Activated CD8-positive, alpha-beta memory T cell treated with anti-CD3 and anti-CD28 coated beads, Interleukin-2, amount 10 ng/mL, durations not matched to agents 7 days and 5 days (primary cell): ENCODE data around the gene NTF3. TPM values are rescaled to one million over a fixed set of nuclear protein-coding genes. Genes with fewer than 3 reads are reported as not detected.

Experiments
- ATAC-seq: fragments of 150-1000 bp; cut with Tn5 transposase; one replicate; pipeline ENCODE4 v1.10.0; 2021; ENCODE audit warnings: moderate library complexity
- CTCF ChIA-PET: fragments of 350-600 bp; sonication (Branson Sonifier 250); formaldehyde crosslinking; loops from one replicate; lab custom pipeline; 2021; ENCODE audit warnings: antibody characterized with exemption; lab: Charles Lee
- DNase-seq: peaks from one replicate; pipeline ENCODE4 v3.0.0-alpha.2; 2020
- H3K27ac Mint-ChIP-seq: one replicate; pipeline ENCODE4 v1.8.0; 2021; ENCODE audit warnings: mild to moderate bottlenecking, mixed read lengths
- H3K27me3 Mint-ChIP-seq: one replicate; pipeline ENCODE4 v1.8.0; 2021; ENCODE audit warnings: mixed read lengths
- H3K36me3 Mint-ChIP-seq: one replicate; pipeline ENCODE4 v1.8.0; 2021; ENCODE audit warnings: mild to moderate bottlenecking, mixed read lengths
- H3K4me1 Mint-ChIP-seq: one replicate; pipeline ENCODE4 v1.8.0; 2021; ENCODE audit warnings: mixed read lengths
- H3K4me3 Mint-ChIP-seq: one replicate; pipeline ENCODE4 v1.8.0; 2021; ENCODE audit warnings: mild to moderate bottlenecking, moderate library complexity, mixed read lengths
- H3K9me3 Mint-ChIP-seq: one replicate; pipeline ENCODE4 v1.8.0; 2022; ENCODE audit warnings: low read depth, mixed read lengths
- total RNA-seq, 2 experiments: library from RNA; stranded (reverse); gene quantifications; one replicate each; pipeline ENCODE4 v1.2.3, GENCODE V29; 2021

The NTF3 gene
- total RNA-seq, 2 experiments from 2014 or later = not detected

GRCh38 chr12:5409619-5410018 is 22.3 kb upstream of the NTF3 start:
- no peak overlapping the region for H3K4me3 Mint-ChIP-seq
- H3K27ac Mint-ChIP-seq = no peak overlapping the region
- no peaks in the 10 kb centered on the region for H3K9me3 Mint-ChIP-seq
- CTCF ChIA-PET = no interaction called here
- H3K36me3 Mint-ChIP-seq = no peaks in the 10 kb centered on the region
- no peak for ATAC-seq
- H3K4me1 Mint-ChIP-seq = no peaks in the 10 kb centered on the region
- DNase-seq = no peak
- H3K27me3 Mint-ChIP-seq = peaks cover 3% of the 10 kb centered on the region

DNA sequence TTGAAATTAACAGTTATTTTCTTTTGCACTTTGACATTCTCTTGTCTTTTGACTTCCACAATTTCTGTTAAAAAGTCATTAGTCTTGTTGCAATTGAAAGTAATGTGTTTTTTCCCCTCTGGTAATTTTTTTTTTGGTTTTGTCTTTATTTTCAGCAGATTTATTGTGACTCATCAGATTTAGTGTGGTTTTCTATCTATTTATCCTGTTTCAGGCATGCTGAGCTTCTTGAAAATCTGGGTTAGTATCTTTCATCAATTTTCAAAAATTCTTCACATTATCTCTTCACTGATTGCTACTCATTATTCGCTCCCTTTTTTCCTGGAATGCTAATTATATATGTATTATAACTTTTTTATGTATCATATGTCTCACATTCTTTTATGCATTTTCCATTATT is 15.3 kb upstream of the NTF3 start:
- H3K4me3 Mint-ChIP-seq = no peak overlapping the region
- H3K9me3 Mint-ChIP-seq = no peaks in the 10 kb centered on the region
- H3K4me1 Mint-ChIP-seq = no peaks in the 10 kb centered on the region
- CTCF ChIA-PET = no interaction called here
- H3K36me3 Mint-ChIP-seq = no peaks in the 10 kb centered on the region
- ATAC-seq (no peak), DNase-seq (no peak)
- no peak overlapping the region for H3K27ac Mint-ChIP-seq
- no peaks in the 10 kb centered on the region for H3K27me3 Mint-ChIP-seq

DNA sequence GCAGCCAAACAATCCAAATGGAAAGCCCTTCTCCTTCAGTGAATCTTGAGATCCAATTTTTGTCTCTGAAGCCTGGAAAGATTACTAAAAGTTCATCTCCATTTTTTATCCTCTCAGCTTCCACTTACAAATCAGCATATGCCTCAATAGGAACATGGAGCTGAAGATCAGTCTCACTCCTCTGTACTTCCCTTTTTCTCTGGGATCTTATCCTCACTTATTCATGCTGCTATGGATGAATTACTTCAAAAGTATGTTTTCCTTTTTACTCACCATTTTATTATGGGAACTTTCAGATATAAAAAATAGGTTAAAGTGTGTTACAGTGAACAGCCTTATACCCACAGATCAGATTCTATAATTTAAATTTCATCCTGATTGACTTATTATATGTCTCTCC is 14.4 kb upstream of the NTF3 start:
- CTCF ChIA-PET = no interaction called here

GRCh38 chr12:5428332-5429221 is 3.3 kb upstream of the NTF3 start:
- H3K27ac Mint-ChIP-seq = no peak overlapping the region
- H3K4me3 Mint-ChIP-seq = no peak overlapping the region
- H3K4me1 Mint-ChIP-seq = peaks cover 3% of the 10 kb centered on the region
- CTCF ChIA-PET = no interaction called here
- H3K27me3 Mint-ChIP-seq = peaks cover 52% of the 10 kb centered on the region
- DNase-seq = no peak
- no peaks in the 10 kb centered on the region for H3K9me3 Mint-ChIP-seq
- ATAC-seq = no peak
- H3K36me3 Mint-ChIP-seq = no peaks in the 10 kb centered on the region

More for the DNA sequence above, 14.4 kb upstream of the NTF3 start:
- Mint-ChIP-seq H3K4me1 (no peaks in the 10 kb centered on the region), H3K27ac (no peak overlapping the region), H3K4me3 (no peak overlapping the region), H3K9me3 (no peaks in the 10 kb centered on the region), H3K36me3 (no peaks in the 10 kb centered on the region), H3K27me3 (no peaks in the 10 kb centered on the region)
- ATAC-seq (no peak), DNase-seq (no peak)

DNA sequence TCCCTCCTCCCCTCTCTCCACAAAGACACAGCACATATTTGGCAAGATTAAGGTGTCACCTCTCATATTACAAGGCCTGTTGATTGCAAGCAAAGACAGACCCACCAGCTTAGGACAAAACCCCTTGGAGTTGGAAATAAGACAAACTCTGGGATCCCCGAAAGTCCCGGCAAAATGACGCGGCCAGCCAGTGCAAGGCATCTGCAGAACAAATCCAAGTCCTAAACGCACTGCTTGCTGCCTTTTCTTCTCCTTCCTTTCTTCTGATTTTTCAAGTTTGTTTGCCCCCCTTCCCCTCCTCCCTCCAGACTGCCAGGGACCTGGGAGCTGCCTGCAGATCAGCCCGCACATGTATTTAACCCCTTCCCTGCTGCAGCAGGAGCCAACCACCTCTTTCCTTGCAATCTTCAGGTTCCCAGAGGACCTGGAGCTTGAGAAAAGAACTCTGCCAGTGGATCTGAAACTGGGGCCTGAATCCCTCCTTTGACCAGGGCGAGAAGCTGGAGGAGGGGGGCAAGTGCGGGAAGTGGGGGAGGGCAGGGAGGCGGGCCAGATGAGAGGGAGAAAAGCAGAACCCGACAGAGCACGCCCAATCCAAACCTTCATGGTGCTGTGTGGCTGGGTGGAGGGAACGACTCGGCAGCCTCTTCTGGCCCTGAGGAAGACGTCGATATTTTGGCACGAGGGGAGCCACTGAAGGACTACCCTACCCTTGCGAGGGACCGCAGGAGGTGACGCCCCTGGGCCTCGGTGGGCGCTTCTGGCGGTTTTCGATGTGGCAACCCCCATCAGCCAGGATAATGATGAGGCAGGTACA is 2.0 kb upstream of the NTF3 start:
- Mint-ChIP-seq H3K9me3 (no peaks in the 10 kb centered on the region), H3K4me1 (peaks cover 3% of the 10 kb centered on the region), H3K27ac (no peak overlapping the region), H3K27me3 (peaks cover 52% of the 10 kb centered on the region), H3K36me3 (no peaks in the 10 kb centered on the region), H3K4me3 (no peak overlapping the region)
- DNase-seq = no peak
- CTCF ChIA-PET = no interaction called here
- ATAC-seq = no peak

GRCh38 chr12:5430641-5431603 is 986 bp upstream of the NTF3 start:
- ATAC-seq (no peak), DNase-seq (no peak)
- H3K27ac Mint-ChIP-seq = peak overlapping the region; percentile 39
- H3K36me3 Mint-ChIP-seq = no peaks in the 10 kb centered on the region
- no peaks in the 10 kb centered on the region for H3K9me3 Mint-ChIP-seq
- peaks cover 3% of the 10 kb centered on the region for H3K4me1 Mint-ChIP-seq
- CTCF ChIA-PET = no interaction called here
- H3K4me3 Mint-ChIP-seq = no peak overlapping the region
- H3K27me3 Mint-ChIP-seq = peaks cover 52% of the 10 kb centered on the region

DNA sequence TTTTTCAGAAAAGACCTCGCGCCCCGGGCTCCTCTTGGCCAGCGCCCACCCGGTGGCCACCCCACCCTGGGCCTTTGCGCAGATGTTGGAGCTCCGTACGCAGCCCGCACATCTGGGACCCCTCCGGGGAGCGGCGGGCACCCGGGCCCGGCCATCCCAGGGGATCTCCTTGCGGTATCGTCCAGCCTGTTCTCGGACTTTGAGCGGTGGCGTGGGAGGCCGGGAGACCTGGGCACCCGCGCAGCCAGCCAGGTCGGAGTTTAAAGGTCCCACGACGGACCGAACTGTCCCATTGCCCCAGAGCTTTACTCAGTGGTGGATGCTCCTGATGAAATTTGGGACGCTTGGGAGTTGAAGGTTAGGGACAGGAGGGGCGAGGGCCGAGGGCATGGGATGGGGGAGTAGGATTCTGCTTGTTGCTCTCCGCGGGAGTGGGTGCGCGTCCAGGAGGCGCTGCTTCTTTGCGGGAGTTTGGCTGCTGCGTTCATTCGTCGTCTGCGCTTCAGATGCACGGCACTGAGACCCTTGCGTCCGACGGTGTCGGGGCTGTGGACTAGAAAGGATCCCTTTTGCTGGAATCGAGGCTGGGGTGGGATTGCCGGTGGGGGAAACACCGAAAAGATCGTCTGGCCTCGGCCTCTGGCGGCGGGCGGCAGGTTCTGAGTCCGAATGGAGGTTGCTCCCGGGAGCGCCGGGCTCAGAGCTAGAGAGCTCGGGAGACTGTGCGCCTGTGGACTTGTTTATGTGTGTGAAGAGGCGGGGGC is 1.4 kb downstream of the NTF3 start:
- ATAC-seq = no peak
- no peak for DNase-seq
- Mint-ChIP-seq H3K36me3 (no peaks in the 10 kb centered on the region), H3K4me3 (no peak overlapping the region), H3K4me1 (peaks cover 3% of the 10 kb centered on the region), H3K27ac (no peak overlapping the region), H3K27me3 (peaks cover 44% of the 10 kb centered on the region), H3K9me3 (no peaks in the 10 kb centered on the region)
- CTCF ChIA-PET = no interaction called here

DNA sequence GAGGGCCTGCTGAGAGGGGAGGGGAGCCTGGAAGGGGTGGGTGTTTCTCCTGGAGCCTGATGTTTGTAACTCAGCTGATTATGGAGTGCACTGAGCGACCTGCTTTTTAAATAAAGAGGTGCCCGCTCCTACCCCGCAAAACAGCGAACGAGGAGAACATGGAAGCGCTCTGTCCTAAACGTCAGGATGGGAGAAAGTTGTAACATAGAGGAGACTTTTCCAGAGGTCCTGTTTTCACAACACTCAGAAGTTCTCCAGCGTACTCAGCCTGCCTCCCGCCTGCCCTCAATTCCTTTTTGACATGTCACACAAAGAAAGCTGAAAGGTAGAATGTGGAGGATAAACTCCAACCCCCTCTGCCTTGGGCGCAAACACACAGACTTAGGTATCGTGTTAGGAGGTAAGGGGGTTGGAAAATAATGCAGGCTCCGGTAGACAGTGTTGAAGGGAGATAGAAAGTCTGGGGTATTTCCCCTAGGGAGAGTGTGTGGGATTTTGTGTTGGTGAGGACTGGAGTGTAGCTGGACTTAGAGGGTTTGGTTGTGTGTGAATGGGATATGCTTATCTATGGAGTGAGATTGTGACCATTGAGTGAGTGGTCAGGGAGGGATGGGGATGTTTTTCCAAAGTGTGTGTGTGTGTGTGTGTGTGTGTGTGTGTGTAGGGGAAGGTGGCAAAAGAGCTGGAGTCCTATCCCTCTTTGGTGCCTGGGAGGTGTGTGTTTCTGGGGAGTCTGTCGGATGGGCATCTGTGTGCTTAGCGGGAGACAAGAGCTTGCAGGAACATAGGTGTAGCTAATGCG is 2.1 kb downstream of the NTF3 start:
- peaks cover 3% of the 10 kb centered on the region for H3K4me1 Mint-ChIP-seq
- H3K36me3 Mint-ChIP-seq = no peaks in the 10 kb centered on the region
- CTCF ChIA-PET = no interaction called here
- no peaks in the 10 kb centered on the region for H3K9me3 Mint-ChIP-seq
- peaks cover 37% of the 10 kb centered on the region for H3K27me3 Mint-ChIP-seq
- ATAC-seq (no peak), DNase-seq (no peak)
- no peak overlapping the region for H3K4me3 Mint-ChIP-seq
- no peak overlapping the region for H3K27ac Mint-ChIP-seq

- Mint-ChIP-seq H3K27me3 (peaks cover 30% of the 10 kb centered on the region), H3K27ac (no peak overlapping the region), H3K4me1 (peaks cover 3% of the 10 kb centered on the region), H3K36me3 (no peaks in the 10 kb centered on the region), H3K4me3 (no peak overlapping the region), H3K9me3 (no peaks in the 10 kb centered on the region)
- ATAC-seq = no peak
- CTCF ChIA-PET = no interaction called here
- DNase-seq = no peak
Measured at GRCh38 chr12:5434647-5435560, 3.0 kb downstream of the NTF3 start.

GRCh38 chr12:5437182-5437583 is 5.3 kb downstream of the NTF3 start:
- ATAC-seq (no peak), DNase-seq (no peak)
- Mint-ChIP-seq H3K27me3 (peaks cover 9% of the 10 kb centered on the region), H3K36me3 (no peaks in the 10 kb centered on the region), H3K4me3 (no peak overlapping the region), H3K9me3 (no peaks in the 10 kb centered on the region), H3K27ac (no peak overlapping the region), H3K4me1 (no peaks in the 10 kb centered on the region)
- CTCF ChIA-PET = no interaction called here

- Mint-ChIP-seq H3K27ac (no peak overlapping the region), H3K9me3 (no peaks in the 10 kb centered on the region), H3K27me3 (peaks cover 5% of the 10 kb centered on the region), H3K36me3 (no peaks in the 10 kb centered on the region), H3K4me1 (no peaks in the 10 kb centered on the region), H3K4me3 (no peak overlapping the region)
- ATAC-seq (no peak), DNase-seq (no peak)
- CTCF ChIA-PET = no interaction called here
Measured at GRCh38 chr12:5437589-5437988, 5.7 kb downstream of the NTF3 start.
